ACHN (cell line): Measurements from ENCODE around the gene HHIP.

Experiments
- DNase-seq: peaks from one replicate; pipeline ENCODE4 v3.0.0-alpha.2; 2015
- in situ Hi-C: cut with HindIII; loops from 2 replicates; pipeline ENCODE4 v1.10.0; 2017; ENCODE audit warnings: low sequenced_read_pairs, low pct_ligation_motif_present, low pct_unique_long_range_greater_than_20kb

The HHIP gene, protein sequence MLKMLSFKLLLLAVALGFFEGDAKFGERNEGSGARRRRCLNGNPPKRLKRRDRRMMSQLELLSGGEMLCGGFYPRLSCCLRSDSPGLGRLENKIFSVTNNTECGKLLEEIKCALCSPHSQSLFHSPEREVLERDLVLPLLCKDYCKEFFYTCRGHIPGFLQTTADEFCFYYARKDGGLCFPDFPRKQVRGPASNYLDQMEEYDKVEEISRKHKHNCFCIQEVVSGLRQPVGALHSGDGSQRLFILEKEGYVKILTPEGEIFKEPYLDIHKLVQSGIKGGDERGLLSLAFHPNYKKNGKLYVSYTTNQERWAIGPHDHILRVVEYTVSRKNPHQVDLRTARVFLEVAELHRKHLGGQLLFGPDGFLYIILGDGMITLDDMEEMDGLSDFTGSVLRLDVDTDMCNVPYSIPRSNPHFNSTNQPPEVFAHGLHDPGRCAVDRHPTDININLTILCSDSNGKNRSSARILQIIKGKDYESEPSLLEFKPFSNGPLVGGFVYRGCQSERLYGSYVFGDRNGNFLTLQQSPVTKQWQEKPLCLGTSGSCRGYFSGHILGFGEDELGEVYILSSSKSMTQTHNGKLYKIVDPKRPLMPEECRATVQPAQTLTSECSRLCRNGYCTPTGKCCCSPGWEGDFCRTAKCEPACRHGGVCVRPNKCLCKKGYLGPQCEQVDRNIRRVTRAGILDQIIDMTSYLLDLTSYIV

DNA sequence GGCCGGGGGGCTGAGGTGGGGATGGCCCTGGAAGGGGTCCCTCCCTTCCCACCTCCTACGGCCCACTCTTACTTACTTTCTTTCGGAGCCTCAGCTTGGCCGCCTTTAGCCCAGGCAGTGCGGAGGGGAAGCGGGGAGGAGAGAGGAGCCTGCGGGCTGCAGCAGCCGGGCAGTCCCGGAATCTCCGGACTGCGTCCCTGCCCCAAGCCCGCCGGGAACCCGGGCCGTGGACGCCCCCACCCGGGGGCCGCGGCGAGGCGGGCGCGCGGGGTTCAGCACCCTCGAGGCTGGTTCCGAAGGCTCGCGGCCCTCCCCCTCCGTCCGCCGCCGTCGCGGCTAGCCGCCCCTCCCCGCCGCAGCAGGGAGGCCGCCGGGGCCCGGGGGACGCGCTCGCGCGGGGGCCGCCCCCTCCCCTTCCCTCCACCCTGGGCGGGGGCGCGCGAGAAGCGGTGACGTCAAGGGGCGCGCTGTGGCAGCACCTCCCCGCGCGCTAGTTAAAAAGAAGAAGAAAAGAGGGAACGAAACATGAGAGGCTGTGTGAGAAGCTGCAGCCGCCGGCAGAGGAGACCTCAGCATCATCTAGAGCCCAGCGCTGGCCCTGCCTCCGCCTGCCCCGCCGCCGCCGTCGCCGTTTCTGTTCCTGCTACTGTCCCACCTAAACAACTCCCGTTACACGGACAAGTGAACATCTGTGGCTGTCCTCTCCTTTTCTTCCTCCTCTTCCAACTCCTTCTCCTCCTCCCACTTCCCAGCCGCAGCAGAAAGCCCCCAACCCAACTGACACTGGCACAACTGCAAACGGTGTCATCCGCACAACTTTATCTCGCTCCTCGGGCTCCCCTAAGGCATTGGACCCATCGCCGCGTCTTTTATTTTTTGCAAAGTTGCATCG is at the start of gene HHIP:
Gene HHIP, plus strand, starts transcription at position 526 of the 892 bp plus-strand sequence. CDS start 520 bp downstream, outside the sequence.
- DNase-seq, result peak; percentile 17
- in situ Hi-C loops, result no loop called here

DNA sequence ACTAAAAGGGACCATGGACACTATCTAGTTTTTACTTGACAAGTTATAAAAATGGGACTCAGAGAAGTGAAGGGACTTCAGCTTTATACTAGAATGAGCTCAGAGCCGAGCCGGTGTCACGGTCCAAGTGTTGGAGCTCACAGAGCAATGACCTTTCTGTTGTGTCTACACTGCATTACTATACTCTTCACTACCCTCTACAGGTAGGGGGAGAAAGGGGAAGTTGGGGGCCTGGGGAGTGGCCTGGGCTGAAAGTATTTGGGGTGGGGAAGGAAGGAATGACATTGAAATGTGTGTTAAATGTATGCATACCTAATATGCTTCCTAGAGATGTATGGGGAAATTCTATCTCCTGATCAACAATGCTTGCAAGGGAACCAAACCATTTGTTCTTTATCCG is 48.8 kb upstream of the HHIP start:
- DNase-seq, result no peak
- in situ Hi-C loops, result no loop called here

DNA sequence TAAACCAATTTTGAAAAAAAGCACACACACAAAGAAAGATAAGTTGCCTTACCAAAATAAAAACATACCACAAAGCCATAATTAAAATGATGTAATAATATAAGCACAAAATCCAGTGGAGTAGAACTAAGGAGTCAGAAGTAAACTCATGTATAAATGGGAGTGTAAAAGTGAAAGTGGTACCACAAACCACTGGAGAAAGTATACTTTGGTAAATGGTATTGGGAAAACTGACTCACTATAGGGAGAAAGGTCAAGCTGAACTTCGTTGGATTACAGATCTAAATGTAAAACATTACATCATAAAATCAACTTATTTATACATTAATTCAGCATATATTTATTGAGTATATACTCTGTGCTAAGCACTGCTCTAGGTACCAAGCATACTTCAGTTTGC is 46.3 kb upstream of the HHIP start:
- in situ Hi-C loops, result no loop called here
- DNase-seq, result no peak

DNA sequence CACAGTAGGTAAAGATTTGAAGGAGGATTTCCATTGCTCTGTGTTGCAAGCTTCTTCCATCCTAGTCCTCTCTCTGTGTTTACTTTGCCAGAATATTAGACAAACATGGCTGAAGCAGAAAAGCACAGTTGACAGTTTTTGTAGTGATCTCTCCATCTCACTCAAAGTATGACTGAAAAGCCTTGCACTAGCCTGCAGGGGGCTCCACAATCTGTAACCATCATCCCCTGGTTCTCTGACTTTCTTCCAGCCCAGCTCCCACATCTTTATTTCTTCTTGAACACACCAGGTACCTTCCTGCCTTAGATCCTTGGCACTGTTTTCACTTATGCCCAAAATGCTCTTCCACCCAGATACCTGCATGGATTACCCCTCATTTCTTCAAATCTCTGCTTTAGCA is 34.1 kb upstream of the HHIP start:
- DNase-seq, result peak; percentile 32
- in situ Hi-C loops, result no loop called here

DNA sequence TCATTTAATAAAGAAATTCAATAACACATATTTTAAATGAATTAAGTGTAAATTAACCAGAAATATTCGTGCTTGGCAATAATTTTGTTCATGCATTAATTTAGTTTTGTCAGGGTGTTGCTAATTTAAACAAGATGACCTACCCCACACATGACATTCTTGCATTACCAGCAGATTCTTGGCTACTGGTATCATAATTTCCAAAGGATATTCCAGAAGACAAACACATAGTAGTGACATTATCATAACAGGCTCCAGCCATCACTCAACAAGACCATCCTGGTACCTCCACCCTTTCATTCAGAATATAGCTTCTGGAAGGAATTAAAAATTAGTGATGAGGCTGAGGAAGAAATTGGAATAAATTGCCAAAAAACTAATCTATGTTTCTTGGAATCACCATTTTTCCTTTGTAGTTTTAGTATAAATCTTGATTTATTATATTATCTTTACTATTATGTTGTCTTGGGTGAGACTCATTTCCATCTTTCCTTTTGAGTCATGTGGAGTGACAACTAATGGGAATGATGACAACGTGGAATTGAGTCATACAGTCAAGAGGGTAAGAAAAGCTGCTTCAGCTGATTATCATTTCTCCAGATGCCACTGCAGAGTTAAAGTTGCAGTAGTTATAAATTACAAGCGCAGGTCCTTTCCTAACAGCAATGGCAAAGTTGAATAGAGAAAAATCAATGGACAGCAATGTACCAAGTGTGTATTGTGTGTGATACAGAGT is 30.9 kb upstream of the HHIP start:
- DNase-seq, result no peak
- in situ Hi-C loops, result no loop called here

DNA sequence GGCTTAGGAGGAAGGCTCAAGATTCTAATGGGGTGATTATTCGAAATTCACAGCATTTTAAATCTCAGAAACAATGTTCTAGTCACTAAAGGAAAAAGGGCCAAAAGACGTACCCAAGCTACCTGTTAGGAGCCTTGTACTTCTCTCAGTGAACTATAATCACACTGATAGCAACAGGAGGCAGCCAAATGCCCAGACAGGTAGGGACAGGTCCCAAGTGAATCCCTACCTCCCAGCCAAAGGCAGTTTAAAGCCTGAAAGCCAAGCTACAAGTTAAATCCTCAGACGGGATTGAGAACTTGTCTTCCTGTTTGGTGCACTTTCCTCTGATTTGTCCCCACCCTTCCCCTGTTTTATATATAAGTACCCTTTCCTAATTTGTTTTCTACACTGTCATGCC is 24.3 kb upstream of the HHIP start:
- in situ Hi-C loops, result no loop called here
- DNase-seq, result no peak

DNA sequence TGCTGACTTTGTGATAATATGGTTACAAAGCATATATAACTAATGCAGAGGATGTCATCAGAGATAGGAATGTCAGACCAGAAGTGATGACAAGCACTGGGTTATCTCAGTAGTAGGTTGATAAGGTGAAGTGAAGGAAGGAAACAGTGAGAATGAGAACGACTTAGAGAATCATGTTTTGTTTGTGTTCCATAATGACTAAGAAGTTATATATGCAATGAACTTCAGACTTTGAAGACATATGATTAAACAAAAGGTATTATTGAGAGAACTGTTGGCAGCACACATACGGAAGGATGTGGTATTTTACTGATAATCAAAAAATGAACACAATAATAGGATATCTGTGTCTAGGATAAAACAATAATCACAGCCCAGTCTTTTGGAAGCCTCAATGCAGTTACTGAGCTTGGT is 18.3 kb upstream of the HHIP start:
- no peak for DNase-seq
- in situ Hi-C loops, result no loop called here

DNA sequence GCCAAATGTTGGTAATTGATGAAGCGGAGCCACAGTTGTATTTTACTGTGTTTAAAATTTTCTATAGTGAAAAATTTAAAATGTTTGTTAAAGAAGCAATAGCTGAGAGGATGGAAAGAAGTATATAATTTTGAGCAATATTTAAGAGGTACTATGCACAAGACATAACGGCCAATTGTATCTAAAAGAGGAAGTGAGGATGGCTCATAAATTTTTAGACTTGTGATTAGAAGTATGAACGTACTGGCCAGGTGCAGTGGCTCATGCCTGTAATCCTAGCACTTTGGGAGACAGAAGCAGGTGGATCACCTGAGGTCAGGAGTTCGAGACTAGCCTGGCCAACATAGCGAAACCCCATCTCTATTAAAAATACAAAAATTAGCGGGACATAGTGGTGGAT is 12.7 kb upstream of the HHIP start:
- DNase-seq, result no peak
- in situ Hi-C loops, result no loop called here

DNA sequence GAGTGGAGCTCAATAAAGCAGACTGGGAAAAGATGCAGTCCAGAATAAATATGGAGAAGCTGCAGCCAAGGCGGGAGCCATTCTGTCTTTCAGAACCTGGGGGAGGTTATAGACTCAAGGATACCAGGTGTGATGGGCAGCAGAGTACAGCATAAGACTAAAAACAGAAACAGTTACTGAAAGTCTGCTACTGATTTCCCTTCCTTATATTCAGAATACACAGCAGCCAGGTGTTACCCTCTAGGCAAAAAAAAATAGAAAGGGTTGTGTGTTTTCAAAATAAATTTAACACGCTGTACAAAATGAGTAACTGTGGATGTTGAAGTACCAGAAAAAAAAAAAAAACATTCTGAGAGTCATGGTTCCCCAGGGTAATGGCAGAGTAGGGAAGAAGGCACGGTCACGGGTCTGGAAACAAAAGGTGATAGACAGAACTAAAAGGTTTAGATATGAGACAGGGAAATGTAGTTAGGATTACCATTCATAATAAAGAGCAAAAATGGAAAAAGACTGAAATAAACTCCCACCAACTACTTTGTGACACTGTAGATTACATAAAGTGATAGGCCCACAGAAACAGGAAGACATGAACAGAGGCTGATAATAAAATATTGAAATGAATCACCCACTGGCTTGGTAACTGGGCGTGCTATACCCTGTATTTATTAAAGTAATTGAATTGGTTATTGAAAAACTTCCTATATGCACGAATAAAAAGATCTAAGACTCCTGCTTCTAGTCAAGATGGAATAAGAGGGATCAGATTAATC is 10.8 kb upstream of the HHIP start:
- no peak for DNase-seq
- in situ Hi-C loops, result no loop called here

DNA sequence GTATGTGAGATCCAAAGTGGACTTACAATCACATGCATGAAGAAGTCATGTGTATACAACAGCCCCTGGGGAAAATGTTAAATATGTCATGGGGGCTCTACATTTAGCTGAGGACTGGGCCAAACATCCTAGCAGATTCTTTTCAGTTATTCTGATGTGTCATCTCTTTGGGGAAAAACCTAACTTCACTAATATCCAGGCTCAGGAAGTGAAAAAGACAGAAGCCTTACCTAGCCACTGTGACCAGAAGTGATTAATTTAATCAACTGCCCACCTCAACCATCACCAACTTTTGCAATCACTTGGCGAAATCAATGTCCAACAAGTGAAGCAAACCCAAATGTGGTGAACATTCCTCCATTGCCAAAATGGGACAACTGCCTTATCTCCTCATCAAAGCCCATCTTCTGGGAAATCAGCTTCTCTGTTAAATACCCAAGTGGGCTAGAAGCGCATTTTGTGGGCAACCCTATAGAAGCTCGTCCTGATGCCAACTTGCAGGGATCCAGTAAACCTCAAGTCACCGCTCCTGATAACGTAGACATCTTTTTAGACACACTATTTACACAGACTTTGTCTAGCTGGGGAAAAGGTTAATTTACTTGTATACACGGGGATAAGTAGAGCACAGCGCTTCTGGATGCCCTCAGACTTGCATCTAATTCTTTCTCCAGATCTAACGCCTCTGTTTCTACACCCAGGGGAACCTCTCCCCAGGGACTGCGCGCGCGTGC is 1.4 kb upstream of the HHIP start:
- in situ Hi-C loops, result no loop called here
- no peak for DNase-seq

DNA sequence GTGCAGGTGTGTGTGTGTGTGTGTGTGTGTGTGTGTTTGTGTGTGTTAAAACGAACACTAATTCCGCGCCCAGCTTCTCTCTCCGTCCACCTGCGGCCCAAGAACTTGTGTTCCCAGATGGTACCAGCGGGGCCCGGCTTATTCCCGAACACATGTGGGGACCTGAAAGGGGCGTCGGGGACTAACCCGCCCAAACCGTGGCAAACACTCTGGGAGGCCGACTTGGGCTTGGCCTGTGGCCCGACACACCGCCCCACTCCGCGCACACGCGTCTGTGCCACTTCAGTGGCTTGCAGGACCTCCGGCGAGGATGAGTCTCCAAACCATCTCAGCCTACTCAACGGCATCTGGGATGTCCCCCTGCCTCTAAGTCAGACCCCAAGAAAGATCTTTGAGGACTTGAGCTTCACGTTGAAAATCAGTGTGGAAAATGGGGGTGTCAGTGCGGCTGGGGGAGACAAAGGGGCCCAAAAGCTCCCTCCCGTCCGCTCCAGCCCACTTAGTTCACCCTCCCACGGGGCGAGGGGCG is 790 bp upstream of the HHIP start:
- DNase-seq, result no peak
- in situ Hi-C loops, result no loop called here

DNA sequence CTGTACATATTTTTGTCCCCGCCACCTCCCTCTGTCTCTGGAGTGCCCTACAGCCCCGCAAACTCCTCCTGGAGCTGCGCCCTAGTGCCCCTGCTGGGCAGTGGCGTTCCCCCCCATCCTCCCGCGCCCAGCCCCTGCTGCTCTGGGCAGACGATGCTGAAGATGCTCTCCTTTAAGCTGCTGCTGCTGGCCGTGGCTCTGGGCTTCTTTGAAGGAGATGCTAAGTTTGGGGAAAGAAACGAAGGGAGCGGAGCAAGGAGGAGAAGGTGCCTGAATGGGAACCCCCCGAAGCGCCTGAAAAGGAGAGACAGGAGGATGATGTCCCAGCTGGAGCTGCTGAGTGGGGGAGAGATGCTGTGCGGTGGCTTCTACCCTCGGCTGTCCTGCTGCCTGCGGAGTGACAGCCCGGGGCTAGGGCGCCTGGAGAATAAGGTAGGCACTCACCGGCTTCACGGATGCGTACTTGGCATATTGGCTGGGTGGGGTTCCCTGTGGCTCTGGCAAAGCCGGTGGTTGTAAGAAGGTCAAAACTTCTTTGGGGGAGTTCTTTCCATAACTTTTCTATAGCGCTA is 653 bp downstream of the HHIP start:
- DNase-seq, result no peak
- in situ Hi-C loops, result no loop called here

DNA sequence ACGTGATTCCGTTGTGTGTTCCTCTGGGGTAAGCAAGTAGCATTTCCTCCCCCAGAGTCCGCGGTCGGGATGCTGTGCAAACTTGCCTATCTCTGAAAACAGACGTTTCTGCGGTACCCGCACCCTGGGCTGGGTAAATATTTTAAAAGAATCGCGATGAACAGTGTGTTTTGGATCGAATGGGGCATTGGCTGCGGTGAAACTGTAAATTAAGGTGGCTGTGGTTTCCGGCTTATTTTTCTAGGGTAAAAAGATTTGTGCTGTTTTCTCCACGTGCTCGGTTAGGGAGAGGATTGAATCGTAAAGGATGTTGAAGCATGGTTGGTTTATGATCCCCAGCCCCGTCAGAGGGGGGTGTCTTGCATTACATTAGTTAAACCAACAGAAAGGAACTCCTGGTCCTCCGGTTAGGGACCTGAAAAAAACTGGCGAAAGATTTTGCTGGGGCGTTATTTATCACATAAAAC is 1.2 kb downstream of the HHIP start:
- in situ Hi-C loops, result no loop called here
- DNase-seq, result no peak

DNA sequence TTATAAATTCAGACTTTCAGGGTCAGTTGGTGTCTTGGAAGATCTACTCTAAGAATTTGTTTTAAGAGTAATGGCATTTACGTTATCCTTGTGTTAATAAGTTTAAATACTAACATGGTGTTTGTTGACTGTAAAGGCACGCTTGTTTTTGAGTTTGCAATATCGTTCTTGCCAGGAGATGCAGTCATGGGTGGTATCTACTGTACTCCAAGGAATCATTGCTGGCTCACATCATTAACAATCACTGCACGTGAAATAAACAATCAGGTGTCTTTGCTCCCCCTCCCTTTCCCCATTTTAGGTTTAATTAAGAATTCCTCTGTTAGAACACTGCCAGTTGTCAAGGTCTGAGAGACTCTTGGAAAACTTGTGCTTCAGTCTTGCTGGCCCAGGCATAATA is 1.6 kb downstream of the HHIP start:
- in situ Hi-C loops, result no loop called here
- DNase-seq, result no peak

DNA sequence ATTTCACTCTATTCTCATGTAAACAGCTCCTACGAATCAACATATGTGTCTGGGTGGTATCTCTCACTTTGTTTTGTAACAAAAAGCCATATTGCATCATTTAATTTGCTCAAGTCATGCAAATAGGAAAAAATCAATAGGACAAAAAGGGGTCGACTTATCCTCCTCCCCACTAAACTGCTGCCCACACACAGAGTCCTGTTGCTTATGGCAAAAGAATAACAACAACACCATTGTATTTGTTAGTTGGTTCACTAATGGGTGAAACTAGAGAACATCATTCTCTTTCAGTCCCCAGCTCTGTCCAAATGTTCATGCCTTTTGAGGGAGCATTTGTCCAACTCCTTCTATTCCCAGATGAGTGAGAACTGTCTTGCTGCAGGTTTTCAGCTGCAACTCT is 2.1 kb downstream of the HHIP start:
- in situ Hi-C loops, result no loop called here
- no peak for DNase-seq

DNA sequence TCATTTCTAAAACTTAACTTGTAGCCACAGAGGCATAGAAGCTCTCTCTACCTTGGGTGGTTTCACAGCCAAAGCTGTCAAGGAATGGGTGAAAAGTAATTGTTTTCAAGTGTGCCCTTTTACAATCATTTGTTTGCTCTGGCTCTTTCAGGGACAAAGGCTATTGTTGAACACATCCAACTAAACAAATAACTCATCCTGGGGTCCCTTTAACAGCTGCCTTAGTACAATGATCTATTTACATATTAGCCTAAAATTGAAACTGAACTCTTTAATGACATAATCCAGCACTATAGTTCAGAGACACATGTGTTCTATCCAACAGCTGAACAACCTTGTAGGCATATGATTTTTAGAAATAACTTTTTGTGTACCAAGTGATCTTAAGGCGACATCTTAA is 3.7 kb downstream of the HHIP start:
- DNase-seq, result no peak
- in situ Hi-C loops, result no loop called here
